GM20000 (cell line): ENCODE data around the gene ELOVL6.
"Not testable (repeated sequence)": the region's sequence is repeated elsewhere in the genome, so short reads cannot be mapped to it uniquely, and the experiment has no call there.

ENCODE experiments used
- DNase-seq: peaks from one replicate; pipeline ENCODE4 v3.0.0; 2012; ENCODE audit warnings: low spot score
- CTCF ChIP-seq: IDR thresholded peaks from 2 replicates; pipeline ENCODE4 v1.5.1; 2012; ENCODE audit warnings: mild to moderate bottlenecking, control low read depth; ENCODE audit errors: extremely low read depth, missing control alignments

ELOVL6 gene

GRCh38 chr4:110157580-110157979 is 40.8 kb downstream of the ELOVL6 start:
- TF ChIP-seq CTCF, result no peak
- DNase-seq, result no peak

- DNase-seq, result not testable (repeated sequence)
Observed at GRCh38 chr4:110157166-110157565, 41.2 kb downstream of the ELOVL6 start.

GRCh38 chr4:110156442-110156841 is 42.0 kb downstream of the ELOVL6 start:
- TF ChIP-seq CTCF, result no peak

GRCh38 chr4:110155654-110156053 is 42.8 kb downstream of the ELOVL6 start:
- no peak for DNase-seq

More at GRCh38 chr4:110156442-110156841, 42.0 kb downstream of the ELOVL6 start:
- no peak for DNase-seq

GRCh38 chr4:110154582-110154981 is 43.8 kb downstream of the ELOVL6 start:
- no peak for DNase-seq
- no peak for TF ChIP-seq CTCF

More at GRCh38 chr4:110155654-110156053, 42.8 kb downstream of the ELOVL6 start:
- TF ChIP-seq CTCF, result no peak

GRCh38 chr4:110152386-110152785 is 46.0 kb downstream of the ELOVL6 start:
- no peak for TF ChIP-seq CTCF
- DNase-seq, result no peak

GRCh38 chr4:110149089-110149488 is 49.3 kb downstream of the ELOVL6 start:
- no peak for TF ChIP-seq CTCF
- DNase-seq, result no peak

GRCh38 chr4:110142461-110142860 is 56.0 kb downstream of the ELOVL6 start:
- no peak for TF ChIP-seq CTCF
- no peak for DNase-seq
